Kidney (tissue), 14 donors: ENCODE data around the gene MXI1. TPM values are rescaled to one million over a fixed set of nuclear protein-coding genes. Genes with fewer than 3 reads are reported as not detected.

ENCODE experiments used
- DNase-seq, 5 donors: peaks; one replicate each; pipeline ENCODE4 v3.0.0-alpha.2; 2013 to 2020
- FAIRE-seq: peaks from 2 replicates; lab custom pipeline; 2012; peaks lifted over from hg19 to GRCh38; lab: Jason Lieb, UNC
- H3K27ac ChIP-seq, 2 donors: one replicate each; pipeline ENCODE4 v1.7.0; 2013; ENCODE audit warnings: low read depth in 2 of 2, low read length in 2 of 2, inconsistent platforms in 1 of 2
- H3K27me3 ChIP-seq: one replicate; pipeline ENCODE4 v1.7.1; 2013; ENCODE audit warnings: low read length, inconsistent platforms; ENCODE audit not compliant: control insufficient read depth, insufficient read depth
- H3K36me3 ChIP-seq, 3 donors: one replicate each; pipeline versions ENCODE4 v1.7.0 to v1.7.1; 2013; ENCODE audit warnings: low read length in 3 of 3, control low read depth in 1 of 3, inconsistent platforms in 1 of 3; ENCODE audit not compliant: insufficient read depth in 3 of 3, control insufficient read depth in 2 of 3
- H3K4me1 ChIP-seq, 3 donors: one replicate each; pipeline versions ENCODE4 v1.7.0 to v1.7.1; 2013; ENCODE audit warnings: low read length in 3 of 3, inconsistent platforms in 1 of 3, low read depth in 1 of 3; ENCODE audit not compliant: control insufficient read depth in 2 of 3, insufficient read depth in 2 of 3
- H3K4me3 ChIP-seq, 3 donors: one replicate each; pipeline versions ENCODE4 v1.7.0 to v1.8.1; 2013; ENCODE audit warnings: low read length in 3 of 3, control low read depth in 1 of 3, inconsistent platforms in 1 of 3
- H3K9ac ChIP-seq, 3 donors: one replicate each; pipeline versions ENCODE4 v1.7.0 to v1.7.1; 2013; ENCODE audit warnings: low read length in 3 of 3, control low read depth in 1 of 3, inconsistent platforms in 1 of 3
- H3K9me3 ChIP-seq, 3 donors: one replicate each; pipeline versions ENCODE4 v1.7.0 to v1.7.1; 2013; ENCODE audit warnings: low read length in 3 of 3, control low read depth in 1 of 3, inconsistent platforms in 1 of 3; ENCODE audit not compliant: control insufficient read depth in 2 of 3, insufficient read depth in 1 of 3
- CTCF ChIP-seq: IDR thresholded peaks from 3 replicates; pipeline ENCODE4 v1.5.1; 2012; ENCODE audit warnings: mild to moderate bottlenecking, moderate library complexity, borderline replicate concordance; ENCODE audit not compliant: insufficient read depth; ENCODE audit errors: extremely low read depth
- intact Hi-C: fragments of 100-400 bp; cut with DNase I; formaldehyde crosslinking; loops from one replicate; pipeline ENCODE4 v1.11.1; 2022
- polyA plus RNA-seq: library from polyadenylated mRNA; stranded (reverse); fragments of 350-450 nt; fragmentation: Illumina TruSeq; extraction: RNeasy Lipid Tissue Mini Kit (QIAGEN cat#74804); gene quantifications from one replicate; pipeline ENCODE4 v1.2.3, GENCODE V29; 2014; ENCODE audit warnings: low read depth, low replicate concordance; ENCODE audit not compliant: insufficient read depth
- total RNA-seq: library from RNA; stranded (reverse); fragmentation: NEBNext Ultra II Directional; extraction: Animal tissue kit (Norgen Biotek cat#: 25700); gene quantifications from one replicate; pipeline ENCODE4 v1.2.1, GENCODE V29; 2021
- donor health status: control.
- donor health status: control.
- donor health status: control.
- donor health status: control.
- donor health status: control.
- donor health status: DM: yes; HTN: yes; CAD: no.
- donor health status: Normal renal cell carcinoma (clear cell type).

MXI1 gene
- total and polyA plus RNA-seq, 2 donors from 2014 or later: 27.6 to 29.0 TPM

- no peak for DNase-seq
- no peak for TF ChIP-seq CTCF
- Histone ChIP-seq H3K36me3 (no peaks in the 10 kb centered on the region), H3K4me1 (peaks cover 0 to 2% (median 0%) of the 10 kb centered on the region in 3 donors), H3K9ac (no peak overlapping the region), H3K4me3 (no peak overlapping the region), H3K9me3 (no peaks in the 10 kb centered on the region), H3K27me3 (no peaks in the 10 kb centered on the region), H3K27ac (no peak overlapping the region)
- intact Hi-C loops: no loop called here
- no peak for FAIRE-seq
Observed at GRCh38 chr10:110175406-110175805, 32.0 kb upstream of the MXI1 start.

- H3K27me3 ChIP-seq: no peaks in the 10 kb centered on the region
- no peak for FAIRE-seq
- H3K9me3 ChIP-seq: no peaks in the 10 kb centered on the region
- DNase-seq: peak in 3 of 5 donors; percentile 31 to 61 (median 57)
- H3K4me3 ChIP-seq: no peak overlapping the region
- intact Hi-C loops: no loop called here
- H3K9ac ChIP-seq: no peak overlapping the region
- TF ChIP-seq CTCF: no peak
- no peak overlapping the region for H3K27ac ChIP-seq
- peaks cover 0 to 2% (median 0%) of the 10 kb centered on the region in 3 donors for H3K4me1 ChIP-seq
- H3K36me3 ChIP-seq: no peaks in the 10 kb centered on the region
Observed at GRCh38 chr10:110176141-110177030, 31.0 kb upstream of the MXI1 start.

- H3K4me3 ChIP-seq: no peak overlapping the region
- intact Hi-C loops: no loop called here
Observed at GRCh38 chr10:110179220-110179619, 28.2 kb upstream of the MXI1 start.

More at GRCh38 chr10:110179220-110179619, 28.2 kb upstream of the MXI1 start:
- no peak for FAIRE-seq
- Histone ChIP-seq H3K4me1 (peaks cover 0 to 2% (median 0%) of the 10 kb centered on the region in 3 donors), H3K9ac (no peak overlapping the region), H3K36me3 (no peaks in the 10 kb centered on the region), H3K9me3 (no peaks in the 10 kb centered on the region), H3K27me3 (no peaks in the 10 kb centered on the region), H3K27ac (no peak overlapping the region)
- DNase-seq: no peak
- TF ChIP-seq CTCF: no peak
